Gastroesophageal sphincter (tissue), 4 donors: ENCODE data around the gene IL13RA2. TPM values are rescaled to one million over a fixed set of nuclear protein-coding genes. Genes with fewer than 3 reads are reported as not detected.

ENCODE experiments used
- ATAC-seq: fragments of 150-250 bp; one replicate; pipeline ENCODE4 v1.9.1; 2016; ENCODE audit warnings: mild to moderate bottlenecking, moderate library complexity
- H3K27ac ChIP-seq, 4 donors: fragments of 200-600 bp; sonication (generic) in 3 of 4; 1 replicate in 3 of 4; 2 replicates in 1 of 4; pipeline ENCODE4 v1.5.1; 2016 to 2019
- H3K27me3 ChIP-seq: fragments of 200-600 bp; sonication (generic); one replicate; pipeline ENCODE4 v1.5.1; 2019
- H3K36me3 ChIP-seq, 2 donors: fragments of 200-600 bp; sonication (generic); one replicate each; pipeline ENCODE4 v1.5.1; 2019; ENCODE audit warnings: control low read depth in 1 of 2
- H3K4me1 ChIP-seq, 3 donors: fragments of 200-600 bp; sonication (generic); 1 replicate in 2 of 3; 2 replicates in 1 of 3; pipeline ENCODE4 v1.5.1; 2016 to 2019; ENCODE audit warnings: control low read depth in 2 of 3
- H3K4me3 ChIP-seq, 2 donors: fragments of 200-600 bp; sonication (generic); one replicate each; pipeline ENCODE4 v1.5.1; 2019; ENCODE audit warnings: mild to moderate bottlenecking in 1 of 2, moderate library complexity in 1 of 2
- H3K9me3 ChIP-seq, 3 donors: fragments of 200-600 bp; sonication (generic); one replicate each; pipeline ENCODE4 v1.5.1; 2017 to 2019; ENCODE audit warnings: control low read depth in 2 of 3
- EP300 ChIP-seq: sonication (generic); formaldehyde crosslinking; IDR thresholded peaks from one replicate; pipeline ENCODE4 v1.6.1; 2017; ENCODE audit warnings: antibody characterized with exemption, mild to moderate bottlenecking
- POLR2A ChIP-seq, 2 donors: fragments of 450-650 bp; IDR thresholded peaks; one replicate each; pipeline ENCODE4 v1.6.1; 2017; ENCODE audit warnings: antibody characterized with exemption in 2 of 2, mild to moderate bottlenecking in 2 of 2, moderate library complexity in 1 of 2
- POLR2AphosphoS5 ChIP-seq: sonication (generic); formaldehyde crosslinking; IDR thresholded peaks from one replicate; pipeline ENCODE4 v1.6.1; 2017; ENCODE audit warnings: antibody characterized with exemption
- whole genome bisulfite sequencing, 2 donors: methylation state at CpG; one replicate each; pipeline ENCODE4 v1.1.5; 2018; ENCODE audit warnings: low coverage in 1 of 2; 5-methylcytosine and 5-hydroxymethylcytosine counted together
- total RNA-seq, 4 donors: library from RNA; depleted of rRNA; stranded (reverse); fragments of >200 nt; gene quantifications; one replicate each; pipeline ENCODE4 v1.1.0, GENCODE V29; 2016
- TF ChIP-seq, protein P1 (sequence below), 4 experiments: fragments of 200-600 bp in 2 of 4; fragments of 450-650 bp in 2 of 4; sonication (generic) in 1 of 4; IDR thresholded peaks; one replicate each; pipeline ENCODE4 v1.5.1; 2017 to 2019; ENCODE audit warnings: antibody characterized with exemption in 4 of 4, mild to moderate bottlenecking in 2 of 4, moderate library complexity in 2 of 4

IL13RA2 gene
- total RNA-seq, 4 donors from 2014 or later = 0.22 to 1.3 TPM; not detected in 2

DNA sequence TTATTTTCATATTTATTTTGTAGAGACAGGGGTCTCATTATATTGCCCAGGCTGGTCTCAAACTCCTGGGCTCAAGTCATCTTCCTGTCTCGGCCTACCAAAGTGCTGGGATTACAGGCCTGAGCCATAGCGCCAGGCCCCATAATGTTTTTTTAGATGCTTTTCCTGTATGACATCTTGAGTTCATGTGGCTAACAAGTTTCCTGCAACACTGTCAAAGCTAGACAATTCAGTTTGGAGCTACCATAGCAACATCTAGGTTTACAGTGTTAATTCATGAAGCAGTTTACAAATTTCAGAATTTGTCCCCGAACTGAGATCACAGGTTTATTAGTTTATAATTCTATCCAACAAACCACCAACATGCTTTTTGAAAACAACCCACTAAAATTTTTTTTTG is 6.4 kb upstream of the IL13RA2 start:
- Histone ChIP-seq H3K27me3 (no peaks in the 10 kb centered on the region), H3K36me3 (no peaks in the 10 kb centered on the region), H3K4me3 (no peak overlapping the region), H3K9me3 (no peaks in the 10 kb centered on the region), H3K4me1 (no peaks in the 10 kb centered on the region), H3K27ac (no peak overlapping the region)
- WGBS, 2 donors = 80 to 87% methylated on average over 3 of the region's 3 CpGs
- TF ChIP-seq POLR2AphosphoS5 (no peak), POLR2A (IDR thresholded peaks at IDR 0.05) (no peak), EP300 (no peak)
- TF ChIP-seq, protein P1, sequence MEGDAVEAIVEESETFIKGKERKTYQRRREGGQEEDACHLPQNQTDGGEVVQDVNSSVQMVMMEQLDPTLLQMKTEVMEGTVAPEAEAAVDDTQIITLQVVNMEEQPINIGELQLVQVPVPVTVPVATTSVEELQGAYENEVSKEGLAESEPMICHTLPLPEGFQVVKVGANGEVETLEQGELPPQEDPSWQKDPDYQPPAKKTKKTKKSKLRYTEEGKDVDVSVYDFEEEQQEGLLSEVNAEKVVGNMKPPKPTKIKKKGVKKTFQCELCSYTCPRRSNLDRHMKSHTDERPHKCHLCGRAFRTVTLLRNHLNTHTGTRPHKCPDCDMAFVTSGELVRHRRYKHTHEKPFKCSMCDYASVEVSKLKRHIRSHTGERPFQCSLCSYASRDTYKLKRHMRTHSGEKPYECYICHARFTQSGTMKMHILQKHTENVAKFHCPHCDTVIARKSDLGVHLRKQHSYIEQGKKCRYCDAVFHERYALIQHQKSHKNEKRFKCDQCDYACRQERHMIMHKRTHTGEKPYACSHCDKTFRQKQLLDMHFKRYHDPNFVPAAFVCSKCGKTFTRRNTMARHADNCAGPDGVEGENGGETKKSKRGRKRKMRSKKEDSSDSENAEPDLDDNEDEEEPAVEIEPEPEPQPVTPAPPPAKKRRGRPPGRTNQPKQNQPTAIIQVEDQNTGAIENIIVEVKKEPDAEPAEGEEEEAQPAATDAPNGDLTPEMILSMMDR (IDR thresholded peaks at IDR 0.05) = no peak
- ATAC-seq = no peak

DNA sequence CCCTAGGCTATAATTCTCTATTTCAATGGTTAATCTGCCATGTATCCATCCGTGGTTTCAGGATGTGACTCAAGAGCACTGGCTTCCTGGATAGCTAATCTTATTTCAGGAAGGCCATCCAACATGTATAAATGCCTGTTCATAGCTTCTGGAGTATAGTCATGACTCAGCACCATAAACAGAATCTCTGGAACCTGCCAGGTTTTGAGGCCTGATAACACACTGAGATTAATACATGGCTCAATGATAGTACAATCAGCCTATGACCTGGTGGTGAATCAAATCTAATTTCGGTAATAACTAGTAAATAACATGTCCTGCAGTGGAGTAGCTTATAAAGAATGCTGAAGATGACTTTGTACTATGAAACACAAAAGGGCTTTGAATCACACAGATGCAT is 5.7 kb upstream of the IL13RA2 start:
- H3K9me3 ChIP-seq = no peaks in the 10 kb centered on the region
- H3K36me3 ChIP-seq = no peaks in the 10 kb centered on the region
- H3K27ac ChIP-seq = no peak overlapping the region
- no peak overlapping the region for H3K4me3 ChIP-seq
- peak; percentile 61 for ATAC-seq
- WGBS, 2 donors = 11 to 40% methylated on average over 2 of the region's 2 CpGs
- no peaks in the 10 kb centered on the region for H3K27me3 ChIP-seq
- no peaks in the 10 kb centered on the region for H3K4me1 ChIP-seq
- TF ChIP-seq, protein P1 (IDR thresholded peaks at IDR 0.05) = no peak

DNA sequence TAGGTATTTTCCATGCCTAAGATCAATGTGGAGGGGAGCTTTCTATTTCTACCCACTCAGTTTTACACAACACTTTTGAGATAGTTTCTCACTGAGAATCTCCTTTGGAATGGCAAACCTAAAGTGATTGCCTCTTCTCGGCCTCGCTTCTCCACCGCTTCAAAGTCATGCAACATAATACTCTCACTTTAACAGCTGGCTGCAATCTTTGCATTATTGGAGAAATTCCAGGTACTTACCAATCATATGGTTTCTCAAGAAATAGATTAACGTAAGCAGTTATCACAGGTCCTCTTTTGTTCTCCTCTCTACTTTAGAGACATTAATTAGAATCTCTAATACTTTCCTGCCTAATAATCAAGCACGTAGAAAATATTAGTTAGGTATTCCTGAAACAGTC is 3.7 kb upstream of the IL13RA2 start:
- ATAC-seq = no peak
- H3K4me3 ChIP-seq = no peak overlapping the region
- 87 to 90% methylated on average over 4 to 5 of the region's 5 CpGs for WGBS, 2 donors
- H3K9me3 ChIP-seq = no peaks in the 10 kb centered on the region
- H3K4me1 ChIP-seq = no peaks in the 10 kb centered on the region
- H3K27ac ChIP-seq = no peak overlapping the region
- H3K36me3 ChIP-seq = no peaks in the 10 kb centered on the region
- H3K27me3 ChIP-seq = no peaks in the 10 kb centered on the region
- TF ChIP-seq POLR2AphosphoS5 (no peak), POLR2A (IDR thresholded peaks at IDR 0.05) (no peak), EP300 (no peak)
- TF ChIP-seq, protein P1 (IDR thresholded peaks at IDR 0.05) = no peak

DNA sequence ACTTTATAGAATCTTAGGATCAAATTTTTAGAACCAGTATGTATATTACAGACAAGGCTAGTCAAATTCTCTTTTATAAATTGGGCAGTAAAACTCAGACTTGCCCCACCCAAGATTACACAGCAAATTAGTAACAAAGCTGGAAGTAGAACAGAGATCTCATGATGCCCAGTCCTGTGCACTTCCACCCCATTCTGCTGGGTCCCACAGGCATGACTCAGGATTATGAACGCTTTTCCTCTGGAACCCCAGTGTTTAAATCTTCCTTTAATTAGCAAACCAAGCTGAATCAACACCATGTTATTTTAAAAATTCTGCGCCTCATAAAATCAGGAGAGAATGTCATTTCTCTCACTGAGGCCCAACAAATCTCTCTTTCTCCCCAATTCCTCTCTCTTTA is 1.5 kb upstream of the IL13RA2 start:
- Histone ChIP-seq H3K27ac (no peak overlapping the region), H3K4me3 (no peak overlapping the region), H3K36me3 (no peaks in the 10 kb centered on the region), H3K9me3 (no peaks in the 10 kb centered on the region), H3K27me3 (no peaks in the 10 kb centered on the region), H3K4me1 (no peaks in the 10 kb centered on the region)
- TF ChIP-seq, protein P1 (IDR thresholded peaks at IDR 0.05) = no peak
- TF ChIP-seq EP300 (no peak), POLR2AphosphoS5 (no peak), POLR2A (IDR thresholded peaks at IDR 0.05) (no peak)
- ATAC-seq = no peak
- WGBS, 2 donors = 67 to 83% methylated on average over 2 of the region's 2 CpGs

DNA sequence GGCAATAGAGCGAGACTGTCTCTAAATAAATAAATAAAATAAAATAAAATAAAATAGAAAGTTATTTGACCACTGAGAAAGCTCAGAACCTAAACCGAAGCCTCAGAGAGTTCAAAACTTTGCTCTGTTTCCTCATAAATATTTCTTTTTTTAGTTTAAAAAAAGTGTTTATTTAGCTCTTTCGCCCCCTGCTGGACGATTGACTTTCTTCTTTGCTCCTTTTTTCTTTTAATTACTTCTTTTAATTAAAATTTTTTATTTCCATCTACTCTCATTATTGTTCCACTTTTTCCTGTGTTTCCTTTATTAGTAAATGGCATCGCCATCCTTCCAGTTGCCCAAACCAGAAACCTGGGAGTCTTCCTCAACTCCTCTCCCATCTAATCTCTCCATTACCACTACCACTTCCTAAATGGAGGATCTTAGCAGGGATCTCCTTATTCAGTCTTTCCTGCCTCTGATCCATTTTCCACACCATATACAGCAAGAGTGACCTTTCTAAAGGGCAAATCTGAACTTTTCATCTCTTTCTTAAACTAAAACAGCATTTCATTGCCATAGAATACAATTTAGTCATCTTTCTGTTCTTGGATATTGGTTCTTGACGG is 728 bp upstream of the IL13RA2 start:
- Histone ChIP-seq H3K27me3 (no peaks in the 10 kb centered on the region), H3K9me3 (no peaks in the 10 kb centered on the region), H3K4me1 (no peaks in the 10 kb centered on the region), H3K36me3 (no peaks in the 10 kb centered on the region), H3K27ac (no peak overlapping the region), H3K4me3 (no peak overlapping the region)
- no peak for ATAC-seq
- 50 to 61% methylated on average over 5 to 6 of the region's 6 CpGs for WGBS, 2 donors
- TF ChIP-seq POLR2AphosphoS5 = no peak
- TF ChIP-seq, protein P1 (IDR thresholded peaks at IDR 0.05) = peak in 1 of 4 experiments; percentile 26
